GM12878 (cell line): Measurements from ENCODE around the gene DUSP10.

ENCODE experiments used
- BCL11A ChIP-seq: IDR thresholded peaks from 2 replicates; pipeline ENCODE4 v1.6.1; 2011; ENCODE audit warnings: low read depth, low read length
- EP300 ChIP-seq, 2 experiments: fragments of 150-350 bp in 1 of 2; IDR thresholded peaks; 2 replicates each; pipeline ENCODE4 v1.6.1; 2011 to 2012; ENCODE audit warnings: low read depth in 2 of 2, low read length in 2 of 2, borderline replicate concordance in 1 of 2, improper control_type of control experiment in 1 of 2, inconsistent platforms in 1 of 2; ENCODE audit not compliant: control insufficient read depth in 1 of 2
- JUND ChIP-seq: IDR thresholded peaks from 2 replicates; pipeline ENCODE4 v1.6.1; 2012; ENCODE audit warnings: low read depth, mild to moderate bottlenecking, low read length, improper control_type of control experiment, moderate library complexity
- POLR2A ChIP-seq: IDR thresholded peaks from 2 replicates; pipeline ENCODE4 v1.6.1; 2011; ENCODE audit warnings: low read depth, mild to moderate bottlenecking, low read length
- TCF7 ChIP-seq: IDR thresholded peaks from 2 replicates; pipeline ENCODE4 v1.6.1; 2014; ENCODE audit warnings: antibody characterized with exemption, borderline replicate concordance
- TF ChIP-seq, protein P1 (sequence below): IDR thresholded peaks from 2 replicates; pipeline ENCODE4 v1.6.1; 2012; ENCODE audit warnings: low read depth, low read length, improper control_type of control experiment
- TF ChIP-seq, protein P2 (sequence below), 3 experiments: IDR thresholded peaks in 2 of 3; conservative IDR thresholded peaks in 1 of 3; 2 replicates each; pipeline ENCODE4 v1.5.1; 2011; ENCODE audit warnings: low read depth in 3 of 3, low read length in 3 of 3, mild to moderate bottlenecking in 3 of 3, control low read depth in 2 of 3, moderate library complexity in 2 of 3, inconsistent platforms in 1 of 3, mixed read lengths in 1 of 3; ENCODE audit not compliant: control insufficient read depth in 2 of 3, insufficient read depth in 1 of 3; ENCODE audit errors: extremely low read depth in 1 of 3
- TF ChIP-seq, protein P3 (sequence below): fragments of 450-650 bp; conservative IDR thresholded peaks from 2 replicates; pipeline ENCODE4 v1.6.1; 2017; ENCODE audit warnings: mild to moderate bottlenecking, moderate library complexity
- TF ChIP-seq, protein P4 (sequence below): fragments of 450-650 bp; formaldehyde crosslinking; IDR thresholded peaks from 2 replicates; pipeline ENCODE4 v1.4.0; 2020; ENCODE audit warnings: mild to moderate bottlenecking, moderate library complexity

DNA sequence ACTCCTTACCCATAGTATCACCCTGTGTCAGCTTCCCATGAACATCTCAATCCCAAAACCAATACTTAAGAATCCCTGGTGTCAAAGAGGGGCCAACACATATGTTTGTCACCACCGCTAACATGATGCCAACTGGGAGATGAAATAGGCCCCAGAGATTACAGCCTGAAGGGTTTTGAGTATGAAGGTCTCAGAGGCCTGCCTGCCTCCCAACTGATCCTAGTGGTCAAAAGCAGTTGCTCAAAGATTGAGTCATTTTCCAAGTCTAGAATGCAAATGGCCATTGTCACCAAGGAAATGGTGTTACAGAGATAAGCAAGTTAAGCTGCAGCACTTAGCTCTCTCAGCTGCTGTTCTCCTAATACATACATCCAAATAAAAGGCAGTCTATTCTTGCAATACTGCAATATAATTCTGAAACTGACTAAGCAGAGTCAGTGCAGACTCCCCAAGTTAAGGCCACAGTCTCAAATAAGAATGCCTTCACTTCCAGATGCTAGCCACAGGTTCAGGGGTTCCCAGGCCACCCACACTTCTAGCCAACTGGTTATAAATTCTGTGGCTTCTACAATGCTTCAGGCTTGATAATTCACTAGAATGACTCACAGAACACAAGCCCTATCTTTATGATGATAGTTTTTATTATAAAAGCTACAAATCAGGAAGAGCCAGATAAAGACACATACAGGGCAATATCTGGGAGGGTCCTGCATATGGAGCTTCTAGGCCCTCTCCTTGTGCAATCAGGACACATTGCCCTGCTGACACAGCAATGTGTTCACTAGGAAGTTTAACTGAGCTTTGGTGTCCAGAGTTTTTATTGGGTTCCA, 18.7 kb downstream of the DUSP10 start:
- TF ChIP-seq, protein P1, sequence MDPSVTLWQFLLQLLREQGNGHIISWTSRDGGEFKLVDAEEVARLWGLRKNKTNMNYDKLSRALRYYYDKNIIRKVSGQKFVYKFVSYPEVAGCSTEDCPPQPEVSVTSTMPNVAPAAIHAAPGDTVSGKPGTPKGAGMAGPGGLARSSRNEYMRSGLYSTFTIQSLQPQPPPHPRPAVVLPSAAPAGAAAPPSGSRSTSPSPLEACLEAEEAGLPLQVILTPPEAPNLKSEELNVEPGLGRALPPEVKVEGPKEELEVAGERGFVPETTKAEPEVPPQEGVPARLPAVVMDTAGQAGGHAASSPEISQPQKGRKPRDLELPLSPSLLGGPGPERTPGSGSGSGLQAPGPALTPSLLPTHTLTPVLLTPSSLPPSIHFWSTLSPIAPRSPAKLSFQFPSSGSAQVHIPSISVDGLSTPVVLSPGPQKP: no peak
- TF ChIP-seq JUND: no peak
- TF ChIP-seq EP300 (IDR thresholded peaks at IDR 0.05; ENCODE audit: borderline replicate concordance in 1 of 2, control insufficient read depth in 1 of 2, low read depth in 2 of 2, low read length in 2 of 2): no peak
- TF ChIP-seq, protein P2, sequence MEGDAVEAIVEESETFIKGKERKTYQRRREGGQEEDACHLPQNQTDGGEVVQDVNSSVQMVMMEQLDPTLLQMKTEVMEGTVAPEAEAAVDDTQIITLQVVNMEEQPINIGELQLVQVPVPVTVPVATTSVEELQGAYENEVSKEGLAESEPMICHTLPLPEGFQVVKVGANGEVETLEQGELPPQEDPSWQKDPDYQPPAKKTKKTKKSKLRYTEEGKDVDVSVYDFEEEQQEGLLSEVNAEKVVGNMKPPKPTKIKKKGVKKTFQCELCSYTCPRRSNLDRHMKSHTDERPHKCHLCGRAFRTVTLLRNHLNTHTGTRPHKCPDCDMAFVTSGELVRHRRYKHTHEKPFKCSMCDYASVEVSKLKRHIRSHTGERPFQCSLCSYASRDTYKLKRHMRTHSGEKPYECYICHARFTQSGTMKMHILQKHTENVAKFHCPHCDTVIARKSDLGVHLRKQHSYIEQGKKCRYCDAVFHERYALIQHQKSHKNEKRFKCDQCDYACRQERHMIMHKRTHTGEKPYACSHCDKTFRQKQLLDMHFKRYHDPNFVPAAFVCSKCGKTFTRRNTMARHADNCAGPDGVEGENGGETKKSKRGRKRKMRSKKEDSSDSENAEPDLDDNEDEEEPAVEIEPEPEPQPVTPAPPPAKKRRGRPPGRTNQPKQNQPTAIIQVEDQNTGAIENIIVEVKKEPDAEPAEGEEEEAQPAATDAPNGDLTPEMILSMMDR (IDR thresholded peaks at IDR 0.05 in 2 of 3, conservative IDR thresholded peaks at IDR 0.05 in 1 of 3; ENCODE audit: control insufficient read depth in 2 of 3, extremely low read depth in 1 of 3, insufficient read depth in 1 of 3, low read depth in 3 of 3, low read length in 3 of 3): no peak
- TF ChIP-seq TCF7: no peak
- no peak for TF ChIP-seq BCL11A
- TF ChIP-seq POLR2A: no peak
- TF ChIP-seq, protein P3, sequence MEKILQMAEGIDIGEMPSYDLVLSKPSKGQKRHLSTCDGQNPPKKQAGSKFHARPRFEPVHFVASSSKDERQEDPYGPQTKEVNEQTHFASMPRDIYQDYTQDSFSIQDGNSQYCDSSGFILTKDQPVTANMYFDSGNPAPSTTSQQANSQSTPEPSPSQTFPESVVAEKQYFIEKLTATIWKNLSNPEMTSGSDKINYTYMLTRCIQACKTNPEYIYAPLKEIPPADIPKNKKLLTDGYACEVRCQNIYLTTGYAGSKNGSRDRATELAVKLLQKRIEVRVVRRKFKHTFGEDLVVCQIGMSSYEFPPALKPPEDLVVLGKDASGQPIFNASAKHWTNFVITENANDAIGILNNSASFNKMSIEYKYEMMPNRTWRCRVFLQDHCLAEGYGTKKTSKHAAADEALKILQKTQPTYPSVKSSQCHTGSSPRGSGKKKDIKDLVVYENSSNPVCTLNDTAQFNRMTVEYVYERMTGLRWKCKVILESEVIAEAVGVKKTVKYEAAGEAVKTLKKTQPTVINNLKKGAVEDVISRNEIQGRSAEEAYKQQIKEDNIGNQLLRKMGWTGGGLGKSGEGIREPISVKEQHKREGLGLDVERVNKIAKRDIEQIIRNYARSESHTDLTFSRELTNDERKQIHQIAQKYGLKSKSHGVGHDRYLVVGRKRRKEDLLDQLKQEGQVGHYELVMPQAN: no peak
- TF ChIP-seq, protein P4, sequence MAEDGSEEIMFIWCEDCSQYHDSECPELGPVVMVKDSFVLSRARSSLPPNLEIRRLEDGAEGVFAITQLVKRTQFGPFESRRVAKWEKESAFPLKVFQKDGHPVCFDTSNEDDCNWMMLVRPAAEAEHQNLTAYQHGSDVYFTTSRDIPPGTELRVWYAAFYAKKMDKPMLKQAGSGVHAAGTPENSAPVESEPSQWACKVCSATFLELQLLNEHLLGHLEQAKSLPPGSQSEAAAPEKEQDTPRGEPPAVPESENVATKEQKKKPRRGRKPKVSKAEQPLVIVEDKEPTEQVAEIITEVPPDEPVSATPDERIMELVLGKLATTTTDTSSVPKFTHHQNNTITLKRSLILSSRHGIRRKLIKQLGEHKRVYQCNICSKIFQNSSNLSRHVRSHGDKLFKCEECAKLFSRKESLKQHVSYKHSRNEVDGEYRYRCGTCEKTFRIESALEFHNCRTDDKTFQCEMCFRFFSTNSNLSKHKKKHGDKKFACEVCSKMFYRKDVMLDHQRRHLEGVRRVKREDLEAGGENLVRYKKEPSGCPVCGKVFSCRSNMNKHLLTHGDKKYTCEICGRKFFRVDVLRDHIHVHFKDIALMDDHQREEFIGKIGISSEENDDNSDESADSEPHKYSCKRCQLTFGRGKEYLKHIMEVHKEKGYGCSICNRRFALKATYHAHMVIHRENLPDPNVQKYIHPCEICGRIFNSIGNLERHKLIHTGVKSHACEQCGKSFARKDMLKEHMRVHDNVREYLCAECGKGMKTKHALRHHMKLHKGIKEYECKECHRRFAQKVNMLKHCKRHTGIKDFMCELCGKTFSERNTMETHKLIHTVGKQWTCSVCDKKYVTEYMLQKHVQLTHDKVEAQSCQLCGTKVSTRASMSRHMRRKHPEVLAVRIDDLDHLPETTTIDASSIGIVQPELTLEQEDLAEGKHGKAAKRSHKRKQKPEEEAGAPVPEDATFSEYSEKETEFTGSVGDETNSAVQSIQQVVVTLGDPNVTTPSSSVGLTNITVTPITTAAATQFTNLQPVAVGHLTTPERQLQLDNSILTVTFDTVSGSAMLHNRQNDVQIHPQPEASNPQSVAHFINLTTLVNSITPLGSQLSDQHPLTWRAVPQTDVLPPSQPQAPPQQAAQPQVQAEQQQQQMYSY (CRISPR knock-in tag): no peak
